Erythroblast (primary cell): ENCODE results near the gene CCDC198.

Experiments used
- GATA1 ChIP-seq: IDR thresholded peaks from 2 replicates; pipeline ENCODE4 v1.6.1; 2011; ENCODE audit warnings: low read depth, mild to moderate bottlenecking, control low read depth, low read length, moderate library complexity
- POLR2A ChIP-seq: IDR thresholded peaks from 2 replicates; pipeline ENCODE4 v1.6.1; 2011; ENCODE audit warnings: mild to moderate bottlenecking, low read length

- TF ChIP-seq POLR2A (no peak), GATA1 (no peak)
Observed at GRCh38 chr14:57508756-57509155, 15.1 kb upstream of the CCDC198 start.
